GM21447 (cell line): Measurements from ENCODE around the gene GIT2.
"Not testable (repeated sequence)": the region's sequence is repeated elsewhere in the genome, so short reads cannot be mapped to it uniquely, and the experiment has no call there.

Experiments
- ATAC-seq: cut with Tn5 transposase; IDR thresholded peaks from one replicate; pipeline ENCODE4 v1.9.1; 2021; ENCODE audit not compliant: unreplicated experiment

Gene GIT2

DNA sequence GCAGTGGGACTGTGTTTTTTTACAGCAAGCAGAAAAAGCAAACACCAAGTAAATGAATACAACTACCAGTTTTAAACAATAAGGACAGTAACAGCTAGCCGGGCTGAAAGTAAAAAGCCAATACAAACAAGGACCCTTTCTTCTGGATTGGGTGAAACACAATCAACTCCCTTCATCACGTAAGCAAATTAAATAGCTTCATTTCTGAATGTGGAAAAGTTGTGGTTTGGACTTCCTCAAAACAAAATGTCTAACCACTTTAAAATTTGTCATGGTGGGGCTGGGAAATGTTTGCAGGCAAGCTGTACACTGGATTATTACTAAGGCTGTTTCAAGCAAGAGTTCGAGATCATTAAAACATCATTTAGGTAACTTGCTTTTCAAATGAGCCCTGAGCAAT lies 48.6 kb downstream of the GIT2 start:
- no peak for ATAC-seq

DNA sequence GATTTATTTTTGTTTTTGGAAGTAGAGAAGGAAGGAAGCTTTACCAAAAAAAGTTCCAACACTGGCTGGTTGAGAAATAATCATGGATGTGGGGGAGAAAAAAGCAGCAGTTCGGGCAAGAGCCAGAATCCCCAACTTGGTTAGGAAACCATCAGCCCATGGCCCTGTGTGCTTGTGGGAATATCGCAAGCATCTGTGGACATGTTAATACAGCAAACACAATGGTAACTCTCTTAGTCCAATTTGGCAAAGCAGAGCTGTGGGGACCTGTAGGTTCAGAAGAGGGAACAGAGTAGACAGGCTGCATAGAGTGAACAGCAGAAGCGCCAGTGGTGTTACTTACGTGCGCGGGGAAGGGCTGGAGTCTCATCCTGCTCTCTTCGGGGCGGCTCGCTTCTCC lies 49.3 kb downstream of the GIT2 start:
- no peak for ATAC-seq

DNA sequence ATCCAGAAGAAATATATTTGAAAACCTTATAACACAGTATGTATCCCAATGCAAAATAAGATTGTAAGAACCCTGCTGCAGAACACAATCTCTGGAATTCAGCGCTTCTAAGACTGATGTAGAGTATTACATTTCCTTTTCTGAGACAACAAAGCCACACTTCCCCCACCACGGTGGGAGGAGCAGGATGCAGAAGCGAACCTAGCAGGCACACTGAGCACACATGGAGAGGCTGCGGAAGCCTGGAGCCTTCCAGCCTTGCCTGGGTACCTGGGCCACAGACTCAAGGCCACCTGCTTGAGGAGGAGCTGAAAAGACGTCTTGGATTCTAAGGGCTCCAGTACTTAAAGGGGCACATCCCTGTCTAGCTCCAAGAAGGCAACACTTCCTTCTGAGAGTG lies 49.7 kb downstream of the GIT2 start:
- no peak for ATAC-seq

DNA sequence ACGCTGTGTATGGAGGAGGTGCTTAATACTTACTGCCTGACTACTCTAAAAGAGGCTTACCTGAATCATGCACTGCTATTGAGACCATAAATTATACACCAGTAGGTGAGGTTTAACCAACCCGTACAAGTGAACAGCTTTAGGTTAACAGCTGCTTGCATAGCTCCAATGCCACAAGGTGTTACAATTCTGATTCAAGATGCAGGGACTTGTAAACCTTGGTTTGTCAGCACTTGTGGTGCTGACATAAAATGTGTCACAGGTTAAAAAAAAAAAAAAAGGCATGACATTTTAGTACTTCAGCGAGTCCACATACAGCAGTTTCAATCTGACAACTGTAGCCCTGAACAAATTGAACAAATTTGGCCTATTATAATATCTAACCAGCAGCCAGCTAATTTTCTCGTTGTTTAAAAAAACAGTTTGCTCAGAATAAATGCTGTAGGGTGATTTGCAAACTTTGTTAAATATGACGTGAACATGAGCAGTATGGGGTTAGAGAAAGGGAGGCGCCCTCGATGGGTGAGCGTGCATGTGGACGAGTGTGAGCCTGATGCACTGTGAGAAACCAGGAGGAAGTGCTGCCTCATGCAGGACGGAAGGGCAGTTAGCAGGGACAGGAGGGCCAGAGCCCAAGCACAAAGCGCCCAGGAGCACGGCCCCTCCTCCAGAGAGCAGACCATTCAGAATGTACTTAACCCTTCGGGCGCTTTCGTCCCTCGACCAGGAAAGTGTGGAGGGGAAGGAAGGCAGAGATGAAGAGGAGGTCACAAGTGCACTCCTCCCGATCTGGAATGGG lies 51.4 kb downstream of the GIT2 start:
- ATAC-seq = no peak

DNA sequence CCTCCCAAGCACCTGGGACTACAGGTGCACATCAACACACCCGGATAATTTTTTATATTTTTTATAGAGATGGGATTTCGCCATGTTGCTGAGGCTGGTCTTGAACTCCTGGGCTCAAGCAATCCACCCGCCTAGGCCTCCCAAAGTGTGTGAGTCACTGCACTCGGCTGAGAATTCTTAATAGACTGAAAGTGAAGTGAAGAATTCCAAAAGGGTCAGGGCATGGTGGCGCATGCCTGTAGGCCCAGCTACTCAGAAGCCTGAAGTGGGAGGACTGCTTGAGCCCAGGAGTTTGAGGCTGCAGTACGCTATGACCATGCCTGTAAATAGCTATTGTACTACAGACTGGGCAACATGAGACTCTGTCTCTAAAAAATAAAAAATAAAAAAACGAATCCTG lies 52.4 kb downstream of the GIT2 start:
- ATAC-seq = no peak

DNA sequence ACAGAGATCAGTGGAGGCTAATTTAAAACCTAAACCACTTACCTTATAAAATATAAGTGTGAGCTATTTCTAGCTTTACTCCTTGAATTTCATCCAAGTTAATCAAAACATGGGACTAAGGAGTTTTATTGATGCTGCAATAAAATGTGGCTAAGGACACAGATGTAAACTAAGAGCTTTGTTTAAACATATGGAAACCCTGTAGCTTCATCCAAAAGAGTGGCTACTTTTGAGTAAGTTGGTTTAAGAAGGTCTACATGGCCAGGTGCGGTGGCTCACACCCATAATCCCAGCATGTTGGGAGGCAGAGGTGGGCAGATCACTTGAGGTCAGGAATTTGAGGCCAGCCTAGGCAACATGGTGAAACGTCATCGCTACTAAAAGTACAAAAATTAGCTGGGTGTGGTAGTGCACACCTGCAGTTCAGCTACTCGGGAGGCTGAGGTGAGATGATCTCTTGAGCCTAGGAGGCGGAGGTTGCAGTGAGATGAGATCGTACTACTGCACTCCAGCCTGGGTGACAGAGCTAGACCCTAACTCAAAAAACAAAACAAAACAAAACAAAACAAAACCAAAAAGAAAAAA lies 55.7 kb downstream of the GIT2 start:
- no peak for ATAC-seq

DNA sequence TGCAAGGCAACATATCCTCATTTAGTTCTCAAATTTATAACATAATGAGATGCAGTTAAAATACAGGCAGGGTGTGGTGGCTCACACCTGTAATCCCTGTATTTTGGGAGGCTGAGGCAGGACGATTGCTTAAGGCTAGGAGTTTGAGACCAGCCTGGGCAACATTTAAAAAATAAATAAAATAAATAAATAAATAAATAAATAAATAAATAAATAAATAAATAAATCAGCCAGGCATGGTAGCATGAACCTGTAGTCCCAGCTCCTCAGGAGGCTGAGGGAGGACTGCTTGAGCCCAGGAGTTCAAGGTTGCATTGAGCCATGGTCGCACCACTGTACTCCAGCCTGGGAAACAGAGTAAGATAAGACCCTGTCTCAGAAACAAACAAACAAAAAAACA lies 56.7 kb downstream of the GIT2 start:
- no peak for ATAC-seq

DNA sequence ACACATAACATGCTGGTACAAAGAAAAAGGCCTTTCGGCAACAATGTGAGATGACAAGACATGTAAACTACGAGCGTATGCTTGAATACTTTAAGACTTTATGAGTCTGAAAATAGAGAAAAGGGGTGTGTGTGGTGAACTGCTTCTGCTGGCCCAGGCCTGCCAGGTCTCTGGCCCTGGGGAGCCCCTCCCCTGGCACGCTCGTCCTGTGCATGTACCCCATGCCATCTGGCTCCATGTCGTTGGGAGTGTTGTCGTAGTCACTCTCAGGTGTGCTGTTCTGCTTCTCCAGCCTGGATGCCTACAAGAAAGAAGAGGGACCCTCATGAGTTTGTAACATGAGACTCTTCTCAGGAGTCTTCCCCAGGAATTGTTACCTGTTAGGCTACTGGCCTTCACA lies 57.2 kb downstream of the GIT2 start:
- ATAC-seq = no peak

DNA sequence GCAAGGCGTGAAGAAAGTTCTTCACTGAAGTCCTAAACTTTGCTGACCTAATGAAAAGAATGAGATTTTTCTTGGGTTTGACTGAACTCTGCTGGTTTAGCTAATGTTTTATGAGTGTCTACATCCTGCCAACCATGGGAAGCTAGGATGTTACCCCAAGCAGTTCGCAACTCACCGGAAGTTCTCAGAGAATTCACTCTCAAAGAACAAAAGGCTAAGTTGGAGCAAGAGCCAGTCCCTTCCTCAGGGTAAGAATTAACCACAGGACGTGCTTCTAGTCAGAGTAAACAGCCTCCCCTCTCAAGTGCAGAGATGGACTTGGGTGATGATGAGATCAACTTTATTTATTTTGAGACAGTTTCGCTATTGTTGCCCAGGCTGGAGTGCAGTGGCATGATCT lies 58.8 kb downstream of the GIT2 start:
- no peak for ATAC-seq

DNA sequence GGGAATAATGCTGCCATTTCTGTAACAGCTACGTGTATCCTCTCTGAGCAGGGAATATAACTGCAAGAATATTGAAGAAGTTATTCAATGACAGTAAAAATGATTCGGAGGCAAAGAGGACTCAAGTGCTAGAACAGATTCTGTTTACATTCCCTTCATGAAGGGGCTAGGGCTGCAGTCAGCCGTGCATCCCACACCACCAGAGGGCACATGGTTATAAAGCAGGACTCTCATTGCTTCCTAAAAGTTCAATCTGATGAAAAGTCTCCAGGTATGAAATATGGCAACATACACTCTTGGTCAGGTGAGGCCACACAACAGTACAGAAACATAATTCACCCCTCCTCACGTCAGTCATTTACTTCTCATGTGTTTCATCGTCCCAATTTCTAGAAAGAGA lies 62.1 kb downstream of the GIT2 start:
- ATAC-seq = no peak

DNA sequence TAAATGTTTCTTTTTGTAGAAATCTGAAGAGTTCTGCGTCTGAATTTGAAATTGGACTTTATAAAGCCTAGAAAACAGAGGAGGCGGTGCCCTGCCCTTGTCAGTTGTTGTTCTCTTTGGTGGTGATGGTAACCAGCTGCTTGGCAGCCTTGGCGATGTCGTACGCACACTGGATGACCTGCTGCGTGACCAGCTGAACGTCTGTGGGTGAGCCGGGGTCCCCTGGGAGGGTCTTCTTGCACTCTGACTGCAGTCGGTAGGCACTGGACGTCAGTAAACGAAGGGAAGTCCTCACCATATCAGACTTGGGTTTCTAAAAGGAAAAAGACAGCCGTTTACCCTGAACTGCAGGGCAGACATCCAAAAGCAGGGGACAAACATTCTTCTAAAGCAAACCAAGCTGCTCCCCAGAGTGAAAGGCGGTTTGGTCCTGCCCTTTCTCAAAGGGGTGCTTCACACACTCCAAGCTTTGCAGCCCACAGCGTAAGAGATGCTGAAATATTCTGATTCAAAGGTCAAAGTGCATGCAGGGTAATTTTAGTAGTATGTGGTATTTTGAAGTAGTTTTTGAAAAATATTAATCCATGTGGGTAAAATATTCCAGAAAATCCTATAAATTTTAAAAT lies 63.2 kb downstream of the GIT2 start:
- no peak for ATAC-seq

DNA sequence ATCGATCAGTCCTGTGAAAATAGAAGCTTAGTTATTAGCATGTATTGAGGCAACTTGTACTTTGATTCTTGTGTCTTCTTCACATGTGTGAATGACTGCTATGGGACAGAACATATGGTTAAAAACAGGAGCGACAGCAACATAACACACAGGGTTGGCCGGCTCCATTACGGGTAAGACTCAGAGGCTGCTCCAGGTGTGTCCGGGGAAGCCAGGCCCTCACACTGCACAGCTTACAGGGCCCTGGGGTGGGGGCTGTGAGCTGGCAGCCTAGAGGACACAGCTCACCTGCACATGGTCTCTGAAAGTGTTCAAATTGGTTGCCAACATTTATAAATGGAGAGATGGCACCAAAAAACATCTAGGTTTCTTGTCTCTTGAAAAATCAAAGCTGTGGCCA lies 65.0 kb downstream of the GIT2 start:
- ATAC-seq = no peak

DNA sequence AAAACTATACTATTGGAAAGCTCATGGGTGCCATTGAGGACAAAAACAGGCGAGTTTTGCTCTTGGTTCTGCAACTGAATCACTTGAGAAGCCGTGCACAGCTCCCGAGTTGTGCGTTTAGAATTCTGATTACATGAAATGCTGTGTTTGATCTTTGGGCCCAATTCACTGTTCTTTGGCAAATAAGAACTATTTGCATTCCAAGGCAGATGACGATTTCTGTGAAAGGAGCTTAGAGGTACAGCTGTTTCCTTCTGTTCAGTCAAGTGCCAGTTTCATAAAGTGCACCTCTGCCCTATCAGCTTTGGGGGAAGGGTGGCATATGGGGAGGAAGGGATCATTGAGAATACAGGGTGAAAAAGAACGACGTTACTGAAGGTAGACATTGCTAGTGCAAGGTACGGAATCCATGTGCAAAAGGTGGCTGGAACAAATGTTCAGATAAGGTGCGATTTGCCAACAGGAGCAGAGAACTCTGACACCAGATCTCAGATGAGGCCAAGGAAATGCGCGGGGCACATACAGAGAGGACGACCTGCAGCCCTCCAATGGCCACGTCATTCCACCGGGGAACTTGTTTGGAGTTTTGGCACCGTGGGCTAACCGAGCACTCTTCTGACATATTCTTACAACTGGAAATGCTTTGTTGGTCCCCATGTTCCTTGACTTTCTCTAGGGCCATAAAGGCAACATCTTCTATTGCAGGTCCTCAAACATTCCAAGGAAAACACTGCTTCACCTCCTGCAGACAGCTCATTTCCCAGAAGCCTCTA lies 66.0 kb downstream of the GIT2 start:
- no peak for ATAC-seq

DNA sequence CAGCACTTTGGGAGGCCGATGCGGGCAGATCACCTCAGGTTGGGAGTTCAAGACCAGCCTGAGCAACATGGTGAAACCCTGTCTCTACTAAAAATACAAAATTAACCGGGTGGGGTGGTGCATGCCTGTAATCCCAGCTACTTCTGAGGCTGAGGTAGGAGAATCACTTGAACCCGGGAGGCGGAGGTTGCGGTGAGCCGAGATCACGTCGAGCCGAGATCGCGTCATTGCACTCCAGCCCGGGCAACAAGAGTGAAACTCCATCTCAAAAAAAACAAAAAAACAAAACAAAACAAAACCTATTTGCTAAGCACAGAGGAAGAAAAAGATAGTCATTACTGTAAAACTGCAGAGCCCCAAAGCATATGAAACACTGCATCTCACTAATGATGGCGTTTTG lies 66.8 kb downstream of the GIT2 start:
- ATAC-seq = not testable (repeated sequence)

DNA sequence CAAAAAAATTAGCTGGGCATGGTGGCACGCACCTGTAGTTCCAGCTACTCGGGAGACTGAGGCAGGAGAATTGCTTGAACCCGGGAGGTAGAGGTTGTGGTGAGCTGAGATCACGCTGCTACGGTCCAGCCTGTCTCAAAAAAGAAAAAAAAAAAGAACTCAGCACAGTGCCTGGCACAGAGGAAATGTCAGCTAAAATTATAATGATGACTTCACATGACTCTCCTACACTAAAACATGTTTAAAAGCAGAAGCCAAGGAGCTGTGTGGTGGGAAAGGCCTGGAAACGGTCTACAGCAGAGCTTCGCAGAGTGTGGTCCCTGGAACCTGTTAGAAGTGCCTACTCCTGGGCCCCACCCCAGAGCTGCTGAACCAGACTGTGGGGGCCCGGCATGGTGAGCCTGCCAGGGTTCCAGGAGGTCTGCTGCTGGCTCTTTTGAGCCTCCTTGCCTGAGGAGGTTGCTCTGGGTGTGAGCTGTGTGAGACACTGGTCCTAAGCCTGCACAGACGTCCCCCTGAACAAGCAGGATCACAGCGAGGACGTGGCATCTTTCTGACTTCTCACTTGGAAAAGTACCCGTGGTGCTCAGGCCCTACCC lies 68.0 kb downstream of the GIT2 start:
- no peak for ATAC-seq

DNA sequence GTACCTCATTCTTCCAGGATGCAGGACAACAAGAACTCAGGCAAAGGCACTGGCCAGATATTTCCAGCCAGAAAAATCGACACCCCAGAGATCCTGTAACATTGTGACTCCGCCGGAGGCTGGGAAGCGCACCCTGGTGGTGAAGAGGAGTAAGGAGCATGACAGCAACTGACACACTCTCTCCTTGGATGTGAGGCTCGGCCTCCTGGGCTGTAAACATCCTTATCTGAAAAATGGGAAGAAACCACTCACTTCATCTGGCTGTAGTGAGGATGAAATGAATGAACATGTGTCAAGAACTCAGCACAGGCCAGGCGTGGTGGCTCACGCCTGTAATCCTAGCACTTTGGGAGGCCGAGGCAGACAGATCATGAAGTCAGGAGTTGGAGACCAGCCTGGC lies 68.5 kb downstream of the GIT2 start:
- no peak for ATAC-seq

DNA sequence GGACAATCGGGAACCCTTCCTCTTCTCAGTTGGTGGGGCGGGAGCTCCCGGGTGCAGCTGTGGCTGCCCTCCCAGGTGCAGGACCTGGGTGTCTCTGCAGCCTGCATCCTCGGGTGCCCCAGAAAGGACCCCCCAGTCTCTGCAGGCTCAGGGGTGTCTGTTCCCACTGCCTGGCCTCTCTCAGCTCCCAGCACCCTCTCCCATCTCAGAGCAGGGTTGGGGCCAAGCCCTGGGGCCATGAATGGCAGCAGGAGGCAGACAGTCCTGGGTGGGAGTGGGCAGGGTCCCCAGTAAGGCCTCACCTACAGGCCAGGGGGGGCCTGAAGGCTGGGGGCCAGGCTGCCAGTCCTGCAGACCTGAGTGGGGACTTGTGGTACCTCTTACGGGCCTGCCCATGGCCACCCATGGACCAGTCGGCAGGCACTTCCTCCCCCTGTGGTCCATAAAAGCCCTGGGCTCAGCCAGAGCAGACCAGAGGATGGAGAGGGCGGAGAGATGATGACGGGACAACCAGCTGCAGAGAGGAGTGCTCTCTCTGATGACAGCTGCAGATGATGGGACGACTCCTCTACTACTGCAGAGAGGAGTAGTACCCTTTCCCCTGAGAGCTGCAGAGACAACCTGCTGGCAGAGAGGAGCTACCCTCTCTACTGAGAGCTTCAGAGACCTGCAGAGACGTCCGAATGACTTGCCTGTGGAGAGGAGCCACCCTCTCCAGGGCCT lies 69.5 kb downstream of the GIT2 start:
- no peak for ATAC-seq

DNA sequence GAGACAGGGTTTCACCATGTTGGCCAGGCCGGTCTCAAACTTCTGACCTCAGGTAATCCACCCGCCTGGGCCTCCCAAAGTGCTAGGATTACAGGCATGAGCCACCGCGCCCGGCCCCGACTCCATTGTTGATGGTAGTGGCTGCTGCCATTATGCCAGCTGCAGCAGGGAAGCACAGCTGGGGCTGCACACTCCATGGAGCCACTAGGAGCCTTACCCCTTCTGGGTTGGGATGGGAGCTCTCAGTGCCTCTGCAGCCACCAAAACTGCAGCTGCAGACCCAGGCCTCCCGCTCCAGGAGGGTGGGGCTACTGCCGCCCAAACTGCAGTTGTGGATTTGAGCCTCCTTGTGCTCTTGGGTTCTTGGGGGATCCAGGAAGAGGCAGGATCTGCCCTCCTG lies 70.2 kb downstream of the GIT2 start:
- no peak for ATAC-seq

DNA sequence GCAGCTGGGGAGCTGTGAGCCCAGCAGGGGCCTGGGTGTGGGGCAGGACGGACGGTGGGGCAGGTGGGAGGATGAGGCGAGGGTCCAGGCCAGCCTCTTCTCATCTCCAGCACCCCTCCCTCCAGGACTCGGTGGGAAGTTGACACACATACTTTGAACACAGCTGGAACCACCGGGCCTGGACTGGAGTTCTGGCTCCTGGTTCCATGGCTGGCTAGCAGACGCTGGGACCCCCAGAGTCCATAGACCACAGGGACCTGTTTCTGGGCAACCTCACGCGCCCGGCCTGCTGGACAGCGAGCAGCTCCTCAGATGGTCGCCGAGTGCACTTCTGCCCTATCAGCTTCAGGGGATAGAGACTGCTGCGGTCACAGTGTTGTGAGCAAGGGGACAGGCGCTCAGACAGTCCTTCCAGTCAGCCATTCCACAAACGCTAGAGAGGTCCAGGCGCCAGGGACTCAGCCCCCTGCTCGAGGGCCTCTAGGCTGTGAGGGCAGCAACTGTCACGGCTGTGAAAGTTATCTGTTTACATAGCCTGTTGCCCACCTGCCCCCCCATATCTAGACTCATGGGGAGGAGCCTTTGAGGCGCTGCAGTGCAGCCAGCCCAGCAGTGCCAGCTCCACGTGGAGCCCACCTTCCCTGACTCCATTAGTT lies 70.9 kb downstream of the GIT2 start:
- ATAC-seq = no peak
